Measurements from ENCODE around the gene USP12.

USP12 gene

DNA sequence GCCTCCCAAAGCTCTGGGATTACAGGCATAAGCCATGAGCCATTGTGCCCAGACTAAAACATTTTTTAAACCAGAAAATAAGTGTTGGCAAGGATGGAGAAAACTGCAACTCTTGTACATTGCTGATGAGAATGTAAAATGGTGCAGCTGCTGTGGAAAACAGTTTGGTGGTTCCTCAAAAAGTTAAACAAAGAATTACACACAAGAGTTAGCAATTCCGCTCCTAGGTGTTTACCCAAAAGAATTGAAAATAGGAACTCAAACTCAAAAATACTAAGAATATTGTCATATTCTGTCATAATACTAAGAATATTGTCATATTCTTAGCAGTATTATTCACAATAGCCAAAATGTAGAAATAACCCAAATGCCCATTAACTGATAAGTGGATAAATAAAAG, 39.7 kb upstream of the USP12 start:
- DNase-seq (ENCODE audit: low spot score): no peak
- no peak for ATAC-seq (ENCODE audit: low read depth)
- Histone ChIP-seq H3K4me1 (ENCODE audit: insufficient read depth, poor library complexity, severe bottlenecking) (no peaks in the 10 kb centered on the region), H3K27me3 (ENCODE audit: insufficient read depth, poor library complexity, severe bottlenecking) (no peaks in the 10 kb centered on the region), H3K36me3 (ENCODE audit: low read depth) (no peaks in the 10 kb centered on the region), H3K9me3 (ENCODE audit: severe bottlenecking) (no peaks in the 10 kb centered on the region), H3K27ac (ENCODE audit: poor library complexity, severe bottlenecking) (no peak overlapping the region), H3K4me3 (ENCODE audit: severe bottlenecking) (no peak overlapping the region)
- TF ChIP-seq, protein P1, sequence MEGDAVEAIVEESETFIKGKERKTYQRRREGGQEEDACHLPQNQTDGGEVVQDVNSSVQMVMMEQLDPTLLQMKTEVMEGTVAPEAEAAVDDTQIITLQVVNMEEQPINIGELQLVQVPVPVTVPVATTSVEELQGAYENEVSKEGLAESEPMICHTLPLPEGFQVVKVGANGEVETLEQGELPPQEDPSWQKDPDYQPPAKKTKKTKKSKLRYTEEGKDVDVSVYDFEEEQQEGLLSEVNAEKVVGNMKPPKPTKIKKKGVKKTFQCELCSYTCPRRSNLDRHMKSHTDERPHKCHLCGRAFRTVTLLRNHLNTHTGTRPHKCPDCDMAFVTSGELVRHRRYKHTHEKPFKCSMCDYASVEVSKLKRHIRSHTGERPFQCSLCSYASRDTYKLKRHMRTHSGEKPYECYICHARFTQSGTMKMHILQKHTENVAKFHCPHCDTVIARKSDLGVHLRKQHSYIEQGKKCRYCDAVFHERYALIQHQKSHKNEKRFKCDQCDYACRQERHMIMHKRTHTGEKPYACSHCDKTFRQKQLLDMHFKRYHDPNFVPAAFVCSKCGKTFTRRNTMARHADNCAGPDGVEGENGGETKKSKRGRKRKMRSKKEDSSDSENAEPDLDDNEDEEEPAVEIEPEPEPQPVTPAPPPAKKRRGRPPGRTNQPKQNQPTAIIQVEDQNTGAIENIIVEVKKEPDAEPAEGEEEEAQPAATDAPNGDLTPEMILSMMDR (IDR thresholded peaks at IDR 0.05; ENCODE audit: poor library complexity, severe bottlenecking): no peak

DNA sequence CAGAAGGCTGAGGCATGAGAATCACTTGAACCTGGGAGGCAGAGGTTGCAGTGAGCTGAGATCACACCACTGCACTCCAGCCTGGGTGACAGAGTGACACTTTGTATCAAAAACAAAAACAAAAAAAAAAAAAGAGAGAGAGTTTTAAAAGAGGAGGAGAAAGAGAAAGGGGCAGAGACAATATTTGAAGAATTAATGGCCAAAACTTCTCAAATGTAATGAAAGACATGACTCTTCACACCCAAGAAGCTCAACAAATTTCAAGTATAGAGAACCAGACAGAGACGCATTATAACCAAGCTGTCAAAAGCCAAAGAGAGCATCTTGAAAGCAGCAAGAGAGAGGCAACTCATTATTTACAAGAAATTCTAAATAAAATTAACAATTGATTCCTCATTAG, 36.9 kb upstream of the USP12 start:
- TF ChIP-seq, protein P1 (IDR thresholded peaks at IDR 0.05; ENCODE audit: poor library complexity, severe bottlenecking): no peak
- no peak for ATAC-seq (ENCODE audit: low read depth)
- no peaks in the 10 kb centered on the region for H3K27me3 ChIP-seq (ENCODE audit: insufficient read depth, poor library complexity, severe bottlenecking)
- no peaks in the 10 kb centered on the region for H3K9me3 ChIP-seq (ENCODE audit: severe bottlenecking)
- H3K4me1 ChIP-seq (ENCODE audit: insufficient read depth, poor library complexity, severe bottlenecking): no peaks in the 10 kb centered on the region
- no peak for DNase-seq (ENCODE audit: low spot score)
- H3K4me3 ChIP-seq (ENCODE audit: severe bottlenecking): no peak overlapping the region
- no peak overlapping the region for H3K27ac ChIP-seq (ENCODE audit: poor library complexity, severe bottlenecking)
- no peaks in the 10 kb centered on the region for H3K36me3 ChIP-seq (ENCODE audit: low read depth)

DNA sequence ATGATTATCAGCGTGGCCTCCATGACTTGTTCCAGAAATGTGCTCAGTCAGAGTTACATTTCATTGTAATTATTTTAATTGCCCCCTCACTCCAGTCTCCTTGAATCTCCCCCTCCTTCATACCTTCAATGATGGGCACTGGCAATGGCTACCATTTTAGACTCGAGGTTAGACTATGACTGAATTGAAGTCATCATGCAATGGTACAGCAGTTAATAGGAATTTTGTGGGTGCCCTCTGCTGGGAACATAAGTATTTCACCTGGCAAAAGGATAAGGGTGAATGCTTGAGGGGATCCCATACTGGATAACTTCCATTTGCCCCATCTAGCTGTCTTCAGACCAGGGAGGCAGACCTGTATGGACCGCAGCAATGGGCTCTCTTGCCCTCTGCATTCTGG, 32.2 kb upstream of the USP12 start:
- no peaks in the 10 kb centered on the region for H3K4me1 ChIP-seq (ENCODE audit: insufficient read depth, poor library complexity, severe bottlenecking)
- no peak overlapping the region for H3K4me3 ChIP-seq (ENCODE audit: severe bottlenecking)
- no peaks in the 10 kb centered on the region for H3K9me3 ChIP-seq (ENCODE audit: severe bottlenecking)
- no peak for DNase-seq (ENCODE audit: low spot score)
- no peaks in the 10 kb centered on the region for H3K36me3 ChIP-seq (ENCODE audit: low read depth)
- no peaks in the 10 kb centered on the region for H3K27me3 ChIP-seq (ENCODE audit: insufficient read depth, poor library complexity, severe bottlenecking)
- H3K27ac ChIP-seq (ENCODE audit: poor library complexity, severe bottlenecking): no peak overlapping the region
- TF ChIP-seq, protein P1 (IDR thresholded peaks at IDR 0.05; ENCODE audit: poor library complexity, severe bottlenecking): peak; percentile 46
- ATAC-seq (ENCODE audit: low read depth): no peak

DNA sequence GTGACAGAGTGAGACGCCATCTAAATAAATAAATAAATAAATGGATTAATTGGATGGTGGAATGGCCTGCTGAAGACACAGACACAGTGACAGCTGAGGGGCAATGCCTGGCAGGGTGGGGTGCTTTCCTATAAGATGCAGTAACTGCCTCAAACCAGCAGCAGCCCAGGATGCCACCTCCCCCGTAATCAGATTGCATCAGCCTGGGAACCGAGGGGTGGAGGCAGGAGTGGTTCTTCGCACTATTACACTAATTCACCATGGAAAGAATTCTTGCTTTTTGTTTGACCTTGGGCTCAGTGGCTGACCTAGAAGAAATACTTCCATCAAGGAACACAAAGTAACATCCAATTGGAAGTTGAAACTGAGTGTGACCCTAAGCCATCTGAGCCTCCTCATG, 31.6 kb upstream of the USP12 start:
- H3K4me3 ChIP-seq (ENCODE audit: severe bottlenecking): no peak overlapping the region
- ATAC-seq (ENCODE audit: low read depth) (no peak), DNase-seq (ENCODE audit: low spot score) (no peak)
- no peaks in the 10 kb centered on the region for H3K27me3 ChIP-seq (ENCODE audit: insufficient read depth, poor library complexity, severe bottlenecking)
- no peaks in the 10 kb centered on the region for H3K36me3 ChIP-seq (ENCODE audit: low read depth)
- no peak overlapping the region for H3K27ac ChIP-seq (ENCODE audit: poor library complexity, severe bottlenecking)
- TF ChIP-seq, protein P1 (IDR thresholded peaks at IDR 0.05; ENCODE audit: poor library complexity, severe bottlenecking): no peak
- no peaks in the 10 kb centered on the region for H3K4me1 ChIP-seq (ENCODE audit: insufficient read depth, poor library complexity, severe bottlenecking)
- H3K9me3 ChIP-seq (ENCODE audit: severe bottlenecking): no peaks in the 10 kb centered on the region

DNA sequence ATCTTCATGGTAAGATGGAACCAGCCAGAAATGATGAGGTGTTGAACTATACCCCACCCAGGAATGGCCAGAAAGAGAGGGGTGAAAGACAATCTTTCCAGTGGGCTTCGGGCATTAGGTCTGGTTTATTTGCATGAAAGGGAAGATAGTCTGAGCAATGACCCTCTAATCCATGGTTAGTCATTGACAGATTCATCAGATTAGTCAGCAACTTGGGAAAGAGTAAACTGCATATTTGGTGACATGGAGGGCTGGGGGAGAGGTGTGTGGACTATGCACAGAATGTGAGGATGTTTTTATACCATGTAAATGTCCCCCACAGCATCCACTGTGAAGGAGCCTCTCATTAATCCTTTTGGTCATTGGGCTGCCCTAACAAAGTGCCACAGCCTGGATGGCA, 30.1 kb upstream of the USP12 start:
- TF ChIP-seq, protein P1 (IDR thresholded peaks at IDR 0.05; ENCODE audit: poor library complexity, severe bottlenecking): no peak
- DNase-seq (ENCODE audit: low spot score) (no peak), ATAC-seq (ENCODE audit: low read depth) (no peak)
- Histone ChIP-seq H3K27me3 (ENCODE audit: insufficient read depth, poor library complexity, severe bottlenecking) (no peaks in the 10 kb centered on the region), H3K36me3 (ENCODE audit: low read depth) (no peaks in the 10 kb centered on the region), H3K9me3 (ENCODE audit: severe bottlenecking) (no peaks in the 10 kb centered on the region), H3K27ac (ENCODE audit: poor library complexity, severe bottlenecking) (no peak overlapping the region), H3K4me3 (ENCODE audit: severe bottlenecking) (no peak overlapping the region), H3K4me1 (ENCODE audit: insufficient read depth, poor library complexity, severe bottlenecking) (no peaks in the 10 kb centered on the region)

Measured in RWPE2 (cell line).